ENCODE results near the gene NODAL. TPM values are rescaled to one million over a fixed set of nuclear protein-coding genes. Genes with fewer than 3 reads are reported as not detected.
A peak's percentile ranks its signal among the peaks of the same experiment; 100 is the strongest.

The NODAL gene
- total RNA-seq, 1 experiment from 2014 or later: not detected

- ChIA-PET POLR2A (ENCODE audit: low non-redundant PET) (no interaction called here), CTCF (no interaction called here)
- Histone ChIP-seq H3K4me1 (ENCODE audit: insufficient read depth, low read length, poor library complexity, severe bottlenecking) (peaks cover 7% of the 10 kb centered on the region), H3K27ac (ENCODE audit: low read depth, low read length, poor library complexity, severe bottlenecking) (no peak overlapping the region), H3K27me3 (replicated peaks; ENCODE audit: insufficient read depth, low read depth, low read length, poor library complexity) (no peaks in the 10 kb centered on the region), H3K36me3 (ENCODE audit: insufficient read depth, low read length, poor library complexity, severe bottlenecking) (peaks cover 13% of the 10 kb centered on the region), H3K9me3 (ENCODE audit: low read depth, low read length, poor library complexity, severe bottlenecking) (no peaks in the 10 kb centered on the region), H3K4me3 (ENCODE audit: low read depth, low read length, poor library complexity, severe bottlenecking) (no peak overlapping the region)
- intact Hi-C loops (cut with micrococcal nuclease; ENCODE audit: unreplicated experiment): no loop called here
- TF ChIP-seq CTCF (conservative IDR thresholded peaks at IDR 0.05; ENCODE audit: low read depth, low read length) (no peak), EZH2 (IDR thresholded peaks at IDR 0.05; ENCODE audit: borderline replicate concordance, low read depth, low read length, poor library complexity, severe bottlenecking) (no peak)
- no peak for DNase-seq (ENCODE audit: low spot score)
- no TSS peak for BruUV-seq (replicated peaks)
These were observed 30.9 kb downstream of the NODAL start for GRCh38 chr10:70410608-70411007.

- Histone ChIP-seq H3K4me3 (ENCODE audit: low read depth, low read length, poor library complexity, severe bottlenecking) (no peak overlapping the region), H3K36me3 (ENCODE audit: insufficient read depth, low read length, poor library complexity, severe bottlenecking) (peaks cover 13% of the 10 kb centered on the region), H3K4me1 (ENCODE audit: insufficient read depth, low read length, poor library complexity, severe bottlenecking) (peaks cover 7% of the 10 kb centered on the region), H3K9me3 (ENCODE audit: low read depth, low read length, poor library complexity, severe bottlenecking) (no peaks in the 10 kb centered on the region), H3K27ac (ENCODE audit: low read depth, low read length, poor library complexity, severe bottlenecking) (no peak overlapping the region), H3K27me3 (replicated peaks; ENCODE audit: insufficient read depth, low read depth, low read length, poor library complexity) (no peaks in the 10 kb centered on the region)
- ChIA-PET POLR2A (ENCODE audit: low non-redundant PET) (no interaction called here), CTCF (no interaction called here)
- TF ChIP-seq CTCF (conservative IDR thresholded peaks at IDR 0.05; ENCODE audit: low read depth, low read length): no peak
- no peak for TF ChIP-seq EZH2 (IDR thresholded peaks at IDR 0.05; ENCODE audit: borderline replicate concordance, low read depth, low read length, poor library complexity, severe bottlenecking)
- no TSS peak for BruUV-seq (replicated peaks)
- DNase-seq (ENCODE audit: low spot score): no peak
- intact Hi-C loops (cut with micrococcal nuclease; ENCODE audit: unreplicated experiment): no loop called here
These were observed 31.7 kb downstream of the NODAL start for GRCh38 chr10:70409772-70410171.

- intact Hi-C loops (cut with micrococcal nuclease; ENCODE audit: unreplicated experiment): no loop called here
- BruUV-seq (replicated peaks): TSS peak; percentile 49
- H3K4me3 ChIP-seq (ENCODE audit: low read depth, low read length, poor library complexity, severe bottlenecking): peak overlapping the region; percentile 97
- no peaks in the 10 kb centered on the region for H3K36me3 ChIP-seq (ENCODE audit: insufficient read depth, low read length, poor library complexity, severe bottlenecking)
- POLR2A ChIA-PET (ENCODE audit: low non-redundant PET): interaction anchor here (0.5 kb wide), 1 partner anchor 234 kb away, joined by 3 read pairs; no protein-coding TSS in a partner anchor
- no peaks in the 10 kb centered on the region for H3K9me3 ChIP-seq (ENCODE audit: low read depth, low read length, poor library complexity, severe bottlenecking)
- H3K27ac ChIP-seq (ENCODE audit: low read depth, low read length, poor library complexity, severe bottlenecking): peak overlapping the region; percentile 96
- CTCF ChIA-PET: no interaction called here
- DNase-seq (ENCODE audit: low spot score): peak; percentile 89
- no peak for TF ChIP-seq EZH2 (IDR thresholded peaks at IDR 0.05; ENCODE audit: borderline replicate concordance, low read depth, low read length, poor library complexity, severe bottlenecking)
- TF ChIP-seq CTCF (conservative IDR thresholded peaks at IDR 0.05; ENCODE audit: low read depth, low read length): no peak
- H3K4me1 ChIP-seq (ENCODE audit: insufficient read depth, low read length, poor library complexity, severe bottlenecking): peaks cover 12% of the 10 kb centered on the region
- H3K27me3 ChIP-seq (replicated peaks; ENCODE audit: insufficient read depth, low read depth, low read length, poor library complexity): no peaks in the 10 kb centered on the region
These were observed 36.2 kb downstream of the NODAL start for GRCh38 chr10:70405037-70405824.

All from A673 (cell line).